Tibial artery (tissue), 4 donors: Measurements from ENCODE around the gene CYLD.
A peak's percentile ranks its signal among the peaks of the same experiment; 100 is the strongest.

ENCODE experiments used
- DNase-seq, 2 donors: peaks; one replicate each; pipeline ENCODE4 v3.0.0-alpha.2; 2019
- H3K27ac ChIP-seq, 2 donors: fragments of 200-600 bp; sonication (generic) in 1 of 2; 1 replicate in 1 of 2; 2 replicates in 1 of 2; pipeline ENCODE4 v1.5.1; 2018 to 2019; ENCODE audit warnings: mild to moderate bottlenecking in 1 of 2
- H3K27me3 ChIP-seq, 2 donors: fragments of 200-600 bp; sonication (generic) in 1 of 2; one replicate each; pipeline versions ENCODE4 v1.5.1 to v1.6.0; 2016 to 2019
- H3K36me3 ChIP-seq, 3 donors: fragments of 200-600 bp; sonication (generic) in 2 of 3; one replicate each; pipeline ENCODE4 v1.5.1; 2016 to 2019; ENCODE audit warnings: mild to moderate bottlenecking in 2 of 3
- H3K4me1 ChIP-seq, 4 donors: fragments of 200-600 bp; sonication (generic) in 2 of 4; 1 replicate in 3 of 4; 2 replicates in 1 of 4; pipeline ENCODE4 v1.5.1; 2016 to 2019
- H3K4me3 ChIP-seq, 2 donors: fragments of 200-600 bp; sonication (generic) in 1 of 2; 1 replicate in 1 of 2; 2 replicates in 1 of 2; pipeline ENCODE4 v1.5.1; 2018 to 2019; ENCODE audit warnings: mild to moderate bottlenecking in 2 of 2
- H3K9me3 ChIP-seq, 3 donors: fragments of 200-600 bp; sonication (generic) in 1 of 3; one replicate each; pipeline ENCODE4 v1.5.1; 2016 to 2019
- CTCF ChIP-seq, 2 experiments: fragments of 200-600 bp in 1 of 2; fragments of 450-650 bp in 1 of 2; IDR thresholded peaks; one replicate each; pipeline ENCODE4 v1.5.1; 2017 to 2019; ENCODE audit warnings: antibody characterized with exemption in 2 of 2, mild to moderate bottlenecking in 1 of 2, moderate library complexity in 1 of 2
- intact Hi-C: fragments of 100-400 bp; cut with DNase I; formaldehyde crosslinking; loops from one replicate; pipeline ENCODE4 v1.15.0; 2023; ENCODE audit warnings: low total_unique reads

CYLD gene

GRCh38 chr16:50741781-50742575 is at the start of gene CYLD:
TSS of gene CYLD (plus strand) at chr16:50742086. CDS start at chr16:50749699, 7,613 bp downstream.
- Histone ChIP-seq H3K9me3 (no peaks in the 10 kb centered on the region), H3K4me3 (peak within 1 kb of the TSS; percentile 82 to 90), H3K4me1 (peaks cover 0 to 47% (median 27%) of the 10 kb centered on the region in 4 donors), H3K36me3 (no peaks in the 10 kb centered on the region), H3K27ac (peak within 1 kb of the TSS; percentile 89), H3K27me3 (no peaks in the 10 kb centered on the region)
- no peak for TF ChIP-seq CTCF (IDR thresholded peaks at IDR 0.05)
- intact Hi-C loops = loop anchor here (5.0 to 10.0 kb wide), 5 partner anchors 47 to 887 kb away; partner anchors contain the start of genes BRD7, NKD1, NOD2 and ZNF423
- DNase-seq = peak; percentile 100

GRCh38 chr16:50692644-50692998 is 49.3 kb upstream of the CYLD start:
- intact Hi-C loops = loop anchor here (10.0 kb wide), 1 partner anchor 52 kb away; the partner anchor contains the start of gene CYLD
- DNase-seq = peak in 1 of 2 donors; percentile 17
- no peak overlapping the region for H3K4me3 ChIP-seq

GRCh38 chr16:50692999-50693781 is 48.7 kb upstream of the CYLD start, which contains the start of gene NOD2:
TSS of gene NOD2 (plus strand) at chr16:50693606. CDS start at chr16:50699496, 5,890 bp downstream.
- H3K27ac ChIP-seq = peak within 1 kb of the TSS in 1 of 2 donors; percentile 39
- intact Hi-C loops = loop anchor here (10.0 kb wide), 1 partner anchor 52 kb away; the partner anchor contains the start of gene CYLD

More at GRCh38 chr16:50692644-50692998, 49.3 kb upstream of the CYLD start:
- Histone ChIP-seq H3K9me3 (no peaks in the 10 kb centered on the region), H3K27me3 (no peaks in the 10 kb centered on the region), H3K4me1 (peaks cover 0 to 30% (median 18%) of the 10 kb centered on the region in 4 donors), H3K27ac (no peak overlapping the region), H3K36me3 (no peaks in the 10 kb centered on the region)
- no peak for TF ChIP-seq CTCF (IDR thresholded peaks at IDR 0.05)

GRCh38 chr16:50694206-50694605 is 47.7 kb upstream of the CYLD start:
- DNase-seq = peak in 1 of 2 donors; percentile 57
- intact Hi-C loops = loop anchor here (10.0 kb wide), 1 partner anchor 51 kb away; the partner anchor contains the start of gene CYLD
- Histone ChIP-seq H3K27ac (no peak overlapping the region), H3K4me1 (peaks cover 0 to 36% (median 19%) of the 10 kb centered on the region in 4 donors), H3K9me3 (no peaks in the 10 kb centered on the region), H3K27me3 (no peaks in the 10 kb centered on the region), H3K36me3 (no peaks in the 10 kb centered on the region), H3K4me3 (no peak overlapping the region)
- no peak for TF ChIP-seq CTCF (IDR thresholded peaks at IDR 0.05)

More at GRCh38 chr16:50692999-50693781, 48.7 kb upstream of the CYLD start, which contains the start of gene NOD2:
- Histone ChIP-seq H3K4me3 (peak within 1 kb of the TSS; percentile 48 to 58), H3K9me3 (no peaks in the 10 kb centered on the region), H3K4me1 (peaks cover 0 to 32% (median 20%) of the 10 kb centered on the region in 4 donors), H3K36me3 (no peaks in the 10 kb centered on the region), H3K27me3 (no peaks in the 10 kb centered on the region)
- no peak for TF ChIP-seq CTCF (IDR thresholded peaks at IDR 0.05)
- peak in 1 of 2 donors; percentile 65 for DNase-seq
